ENCODE results near the gene PAK2. TPM values are rescaled to one million over a fixed set of nuclear protein-coding genes. Genes with fewer than 3 reads are reported as not detected.
A peak's percentile ranks its signal among the peaks of the same experiment; 100 is the strongest.

Gene PAK2
- total and polyA plus RNA-seq, 9 of the 15 experiments (the other 6 are each of a cell fraction or from before 2014, with no cell fraction given), result 13.2 to 72.4 (median 35.7) TPM

GRCh38 chr3:196842567-196843434 is 103.1 kb downstream of the PAK2 start (continued):
- TF ChIP-seq CBX3 (IDR thresholded peaks at IDR 0.05; ENCODE audit: borderline replicate concordance in 1 of 2, low read length in 2 of 2), result no peak
- peak; percentile 49; the same call in 1 of the 2 replicates for TF ChIP-seq MTA2 (IDR thresholded peaks at IDR 0.05; ENCODE audit: low read depth)
- TF ChIP-seq FOXP4 (CRISPR knock-in tag; IDR thresholded peaks at IDR 0.05; ENCODE audit: borderline replicate concordance), result no peak; the same call in 1 of the 2 replicates
- TF ChIP-seq MCM7 (IDR thresholded peaks at IDR 0.05), result no peak; a peak in 1 of 4 replicates
- peak; percentile 65 for TF ChIP-seq RBFOX2 (IDR thresholded peaks at IDR 0.05; ENCODE audit: low read depth, low read length)
- peak; percentile 97 for TF ChIP-seq TSC22D4 (tag; IDR thresholded peaks at IDR 0.05)
- no peak for TF ChIP-seq PRPF4 (IDR thresholded peaks at IDR 0.05; ENCODE audit: insufficient read depth, low read depth, low read length, poor library complexity, severe bottlenecking)
- peak; percentile 85 for TF ChIP-seq VEZF1 (CRISPR knock-in tag; IDR thresholded peaks at IDR 0.05)
- 0 out of 2 replicates have a peak, but pooled peaks have one; percentile 34 for TF ChIP-seq GABPB1 (CRISPR knock-in tag; IDR thresholded peaks at IDR 0.05)
- no peak for TF ChIP-seq POLR3A (IDR thresholded peaks at IDR 0.05; ENCODE audit: borderline replicate concordance, extremely low read depth, insufficient read depth, insufficient read length)
- TF ChIP-seq PATZ1 (CRISPR knock-in tag; IDR thresholded peaks at IDR 0.05; ENCODE audit: borderline replicate concordance), result peak; percentile 99
- no peak for TF ChIP-seq CBFA2T2 (conservative IDR thresholded peaks at IDR 0.05)
- TF ChIP-seq KAT8 (IDR thresholded peaks at IDR 0.05; ENCODE audit: low read depth), result no peak
- TF ChIP-seq ZBTB9 (CRISPR knock-in tag; IDR thresholded peaks at IDR 0.05), result peak; percentile 100
- TF ChIP-seq CHCHD3 (CRISPR knock-in tag; IDR thresholded peaks at IDR 0.05), result peak; percentile 95
- peak; percentile 78 for TF ChIP-seq TAF9B (IDR thresholded peaks at IDR 0.05; ENCODE audit: partially characterized antibody)
- peak; percentile 99 for TF ChIP-seq HSF4 (CRISPR knock-in tag; IDR thresholded peaks at IDR 0.05; ENCODE audit: borderline replicate concordance)
